GM12872 (cell line): ENCODE data around the gene FAM180A.
A peak's percentile ranks its signal among the peaks of the same experiment; 100 is the strongest.

Experiments used
- TF ChIP-seq, protein P1 (sequence below): IDR thresholded peaks from 3 replicates; pipeline ENCODE4 v1.5.1; 2011; ENCODE audit warnings: low read depth, mild to moderate bottlenecking, low read length, moderate library complexity; ENCODE audit not compliant: insufficient read depth

FAM180A gene

DNA sequence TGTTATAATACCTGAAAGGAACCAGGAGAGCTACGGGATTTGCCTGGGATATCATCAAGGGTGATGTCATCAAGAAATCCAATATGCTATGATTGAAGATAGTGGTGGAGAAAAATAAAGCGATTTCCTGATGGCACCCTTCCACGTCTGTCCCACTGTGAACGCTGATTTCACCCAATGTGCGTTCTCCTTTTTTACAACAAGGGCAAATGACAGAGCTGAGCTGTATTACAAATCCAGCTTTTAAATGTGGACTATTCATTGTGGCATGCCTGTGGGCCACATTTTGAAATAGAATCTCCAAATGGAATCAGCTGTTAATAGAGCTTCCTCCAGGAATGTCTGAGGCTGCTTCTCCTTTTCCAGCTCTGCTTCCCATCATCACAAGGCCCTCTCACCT is 43.9 kb downstream of the FAM180A start:
- TF ChIP-seq, protein P1, sequence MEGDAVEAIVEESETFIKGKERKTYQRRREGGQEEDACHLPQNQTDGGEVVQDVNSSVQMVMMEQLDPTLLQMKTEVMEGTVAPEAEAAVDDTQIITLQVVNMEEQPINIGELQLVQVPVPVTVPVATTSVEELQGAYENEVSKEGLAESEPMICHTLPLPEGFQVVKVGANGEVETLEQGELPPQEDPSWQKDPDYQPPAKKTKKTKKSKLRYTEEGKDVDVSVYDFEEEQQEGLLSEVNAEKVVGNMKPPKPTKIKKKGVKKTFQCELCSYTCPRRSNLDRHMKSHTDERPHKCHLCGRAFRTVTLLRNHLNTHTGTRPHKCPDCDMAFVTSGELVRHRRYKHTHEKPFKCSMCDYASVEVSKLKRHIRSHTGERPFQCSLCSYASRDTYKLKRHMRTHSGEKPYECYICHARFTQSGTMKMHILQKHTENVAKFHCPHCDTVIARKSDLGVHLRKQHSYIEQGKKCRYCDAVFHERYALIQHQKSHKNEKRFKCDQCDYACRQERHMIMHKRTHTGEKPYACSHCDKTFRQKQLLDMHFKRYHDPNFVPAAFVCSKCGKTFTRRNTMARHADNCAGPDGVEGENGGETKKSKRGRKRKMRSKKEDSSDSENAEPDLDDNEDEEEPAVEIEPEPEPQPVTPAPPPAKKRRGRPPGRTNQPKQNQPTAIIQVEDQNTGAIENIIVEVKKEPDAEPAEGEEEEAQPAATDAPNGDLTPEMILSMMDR, result no peak

DNA sequence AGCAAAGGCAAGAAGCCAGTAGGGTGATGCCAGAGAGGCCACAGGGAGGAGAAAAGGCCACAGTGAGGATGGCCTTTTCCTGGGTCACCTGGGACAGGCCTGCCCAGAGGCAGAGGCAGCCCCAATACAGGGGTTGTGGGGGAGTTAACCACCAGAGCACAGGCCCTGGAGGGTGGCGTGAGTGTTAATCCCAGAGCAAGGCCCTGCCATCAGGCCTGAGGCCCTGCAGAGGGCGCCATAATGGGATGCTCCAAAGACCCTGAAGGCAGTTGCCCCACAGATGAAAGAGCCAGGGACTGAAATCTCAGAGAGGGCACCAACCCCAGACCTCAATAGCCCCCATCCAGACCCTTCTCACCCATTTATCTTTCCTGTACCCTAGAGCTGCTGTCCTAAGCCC is 44.5 kb downstream of the FAM180A start:
- TF ChIP-seq, protein P1, result peak; percentile 44

- TF ChIP-seq, protein P1, result no peak
Observed at GRCh38 chr7:135697276-135698049, 51.1 kb downstream of the FAM180A start.

GRCh38 chr7:135693558-135693957 is 55.1 kb downstream of the FAM180A start:
- TF ChIP-seq, protein P1, result no peak

GRCh38 chr7:135692055-135692454 is 56.6 kb downstream of the FAM180A start:
- TF ChIP-seq, protein P1, result no peak

DNA sequence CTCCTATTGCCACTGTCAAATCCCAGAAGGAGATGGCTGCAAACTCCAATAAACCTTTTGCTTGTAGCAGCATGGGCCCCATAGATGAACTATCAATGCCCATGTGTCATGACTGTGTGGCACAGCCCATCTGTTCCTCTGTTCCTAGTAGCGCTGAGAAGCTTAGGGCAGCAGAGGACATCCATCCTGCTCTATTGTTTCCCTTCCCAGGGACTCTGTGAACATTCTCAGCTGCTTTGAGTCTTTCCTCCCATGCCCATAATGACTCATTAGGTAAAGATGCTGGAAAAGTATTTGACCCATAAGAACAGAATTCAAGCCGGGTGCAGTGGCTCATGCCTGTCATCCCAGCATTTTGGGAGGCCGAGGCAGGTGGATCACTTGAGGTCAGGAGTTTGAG is 58.0 kb downstream of the FAM180A start:
- TF ChIP-seq, protein P1, result no peak

DNA sequence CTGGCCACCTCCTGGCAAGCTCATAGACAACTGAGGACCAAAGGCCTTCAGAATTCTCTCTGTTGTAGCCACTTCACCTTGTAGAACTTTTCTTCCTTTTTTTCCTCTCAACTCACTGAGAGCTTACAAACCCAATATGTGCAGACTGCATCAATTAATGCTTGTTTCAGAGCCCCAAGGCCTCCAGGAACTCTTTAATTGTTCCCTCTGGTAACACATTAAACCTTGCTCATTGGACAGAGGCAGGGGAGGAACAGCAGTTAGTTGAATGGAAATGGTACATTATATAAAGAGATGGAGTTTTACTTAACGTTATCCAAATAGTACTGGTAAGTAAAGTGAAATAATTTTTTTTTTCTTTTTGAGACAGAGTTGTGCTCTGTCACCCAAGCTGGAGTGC is 61.1 kb downstream of the FAM180A start:
- TF ChIP-seq, protein P1, result no peak
